SIG-M5 (cell line): ENCODE results near the gene PGA4.
"Not testable (repeated sequence)": the region's sequence is repeated elsewhere in the genome, so short reads cannot be mapped to it uniquely, and the experiment has no call there.

Source experiments
- DNase-seq: peaks from one replicate; lab custom pipeline; 2025; lab: John Stamatoyannopoulos, UW

The PGA4 gene

GRCh38 chr11:61250796-61251765 lies 28.9 kb downstream of the PGA4 start:
- DNase-seq, result not testable (repeated sequence)

- DNase-seq, result not testable (repeated sequence)
Measured at GRCh38 chr11:61252332-61252731, 30.2 kb downstream of the PGA4 start.

GRCh38 chr11:61254403-61255025 lies 32.4 kb downstream of the PGA4 start:
- DNase-seq, result no peak

- no peak for DNase-seq
Measured at GRCh38 chr11:61256710-61257482, 34.7 kb downstream of the PGA4 start.

- no peak for DNase-seq
Measured at GRCh38 chr11:61258546-61258945, 36.4 kb downstream of the PGA4 start.

- DNase-seq, result no peak
Measured at GRCh38 chr11:61259363-61259762, 37.2 kb downstream of the PGA4 start.

- DNase-seq, result no peak
Measured at GRCh38 chr11:61264371-61264770, 42.2 kb downstream of the PGA4 start.

- DNase-seq, result no peak
Measured at GRCh38 chr11:61264795-61265194, 42.6 kb downstream of the PGA4 start.

- no peak for DNase-seq
Measured at GRCh38 chr11:61265357-61265756, 43.2 kb downstream of the PGA4 start.

- DNase-seq, result no peak
Measured at GRCh38 chr11:61266602-61267001, 44.5 kb downstream of the PGA4 start.

- no peak for DNase-seq
Measured at GRCh38 chr11:61267437-61267841, 45.3 kb downstream of the PGA4 start.

GRCh38 chr11:61268588-61269250 lies 46.6 kb downstream of the PGA4 start:
- DNase-seq, result no peak

GRCh38 chr11:61270354-61271076 lies 48.4 kb downstream of the PGA4 start:
- no peak for DNase-seq

GRCh38 chr11:61272731-61273130 lies 50.6 kb downstream of the PGA4 start:
- no peak for DNase-seq

- DNase-seq, result no peak
Measured at GRCh38 chr11:61273178-61274078, 51.3 kb downstream of the PGA4 start.

GRCh38 chr11:61274084-61274483 lies 51.9 kb downstream of the PGA4 start:
- no peak for DNase-seq

GRCh38 chr11:61275191-61275590 lies 53.0 kb downstream of the PGA4 start:
- no peak for DNase-seq

GRCh38 chr11:61277186-61278000 lies 55.2 kb downstream of the PGA4 start:
- no peak for DNase-seq

GRCh38 chr11:61278001-61278470 lies 55.9 kb downstream of the PGA4 start:
- no peak for DNase-seq
